BJ (cell line): Measurements from ENCODE around the gene DICER1. TPM values are rescaled to one million over a fixed set of nuclear protein-coding genes. Genes with fewer than 3 reads are reported as not detected.

Source experiments
- CTCF ChIA-PET: fragments of 350-600 bp; formaldehyde crosslinking; extraction: SDS; loops from one replicate; lab custom pipeline; 2021; ENCODE audit warnings: antibody characterized with exemption, inconsistent platforms; lab: Yijun Ruan, JAX
- POLR2A ChIA-PET: fragments of 300-600 bp; sonication (Branson Sonifier 250); formaldehyde crosslinking; extraction: SDS; loops from one replicate; lab custom pipeline; 2021; ENCODE audit warnings: antibody characterized with exemption; lab: Charles Lee
- DNase-seq: peaks from one replicate; pipeline ENCODE4 v3.0.0-alpha.2; 2011; ENCODE audit warnings: low read depth
- H3K27me3 ChIP-seq: 2 replicates; pipeline ENCODE4 v1.6.0; 2011; ENCODE audit warnings: low read length; ENCODE audit not compliant: control insufficient read depth, insufficient read depth
- H3K36me3 ChIP-seq: 2 replicates; pipeline ENCODE4 v1.5.1; 2011; ENCODE audit warnings: low read length; ENCODE audit not compliant: control insufficient read depth, insufficient read depth
- H3K4me3 ChIP-seq: 2 replicates; pipeline ENCODE4 v1.5.1; 2011; ENCODE audit warnings: low read depth, mild to moderate bottlenecking, control low read depth, low read length
- CTCF ChIP-seq: IDR thresholded peaks from 2 replicates; pipeline ENCODE4 v1.5.1; 2011; ENCODE audit warnings: low read depth, mild to moderate bottlenecking, control low read depth, inconsistent platforms, low read length, moderate library complexity; ENCODE audit not compliant: insufficient read depth
- polyA plus RNA-seq: library from polyadenylated mRNA; depleted of rRNA; stranded (reverse); fragments of >200 nt; gene quantifications from 2 replicates; pipeline ENCODE4 v1.2.3, GENCODE V29; 2011

The DICER1 gene
- polyA plus RNA-seq, 1 experiment = 15.7 TPM

- Histone ChIP-seq H3K36me3 (no peaks in the 10 kb centered on the region; the same call in 1 of the 2 replicates), H3K4me3 (no peak overlapping the region), H3K27me3 (no peaks in the 10 kb centered on the region)
- TF ChIP-seq CTCF = no peak
- DNase-seq = no peak
- ChIA-PET CTCF (no interaction called here), POLR2A (no interaction called here)
These were observed 37.7 kb upstream of the DICER1 start for GRCh38 chr14:95195031-95195430.

GRCh38 chr14:95193081-95193480 lies 35.8 kb upstream of the DICER1 start:
- Histone ChIP-seq H3K36me3 (no peaks in the 10 kb centered on the region), H3K4me3 (no peak overlapping the region), H3K27me3 (no peaks in the 10 kb centered on the region)
- ChIA-PET CTCF (no interaction called here), POLR2A (no interaction called here)
- no peak for DNase-seq
- no peak for TF ChIP-seq CTCF

GRCh38 chr14:95192311-95192710 lies 35.0 kb upstream of the DICER1 start:
- ChIA-PET POLR2A (no interaction called here), CTCF (no interaction called here)
- no peak for TF ChIP-seq CTCF
- H3K36me3 ChIP-seq = no peaks in the 10 kb centered on the region
- H3K27me3 ChIP-seq = no peaks in the 10 kb centered on the region
- no peak overlapping the region for H3K4me3 ChIP-seq
- DNase-seq = no peak

- H3K36me3 ChIP-seq = no peaks in the 10 kb centered on the region
- POLR2A ChIA-PET = no interaction called here
- CTCF ChIA-PET = no interaction called here
- no peak for TF ChIP-seq CTCF
- no peak for DNase-seq
- H3K4me3 ChIP-seq = no peak overlapping the region
- H3K27me3 ChIP-seq = no peaks in the 10 kb centered on the region
These were observed 34.3 kb upstream of the DICER1 start for GRCh38 chr14:95191445-95192199.

DNA sequence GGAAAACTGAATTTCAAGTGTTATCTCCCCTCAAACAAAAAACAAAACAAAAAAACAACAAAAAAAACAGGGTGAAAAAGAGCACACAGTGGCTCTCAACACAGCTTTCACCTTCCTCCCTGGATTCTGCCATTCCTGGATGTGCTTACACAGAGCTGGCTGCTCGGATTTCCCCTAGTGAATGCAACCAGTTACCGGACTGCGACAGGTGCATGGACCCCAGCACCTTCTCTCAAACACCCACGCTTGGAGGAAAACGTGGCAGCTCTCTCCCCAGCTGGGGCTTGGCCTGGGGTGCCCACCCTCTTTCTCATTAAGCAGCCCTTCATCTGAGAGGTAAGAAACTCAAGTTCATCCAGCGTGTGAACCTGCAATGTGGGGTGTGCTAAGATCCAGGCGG lies 33.5 kb upstream of the DICER1 start:
- DNase-seq = no peak
- Histone ChIP-seq H3K36me3 (no peaks in the 10 kb centered on the region), H3K27me3 (no peaks in the 10 kb centered on the region), H3K4me3 (no peak overlapping the region)
- no peak for TF ChIP-seq CTCF
- ChIA-PET POLR2A (no interaction called here), CTCF (no interaction called here)
